Measurements from ENCODE around the gene KITLG. TPM values are rescaled to one million over a fixed set of nuclear protein-coding genes. Genes with fewer than 3 reads are reported as not detected.

KITLG gene
- total and polyA plus RNA-seq, 2 experiments from 2014 or later: 3.1 to 10.7 TPM

DNA sequence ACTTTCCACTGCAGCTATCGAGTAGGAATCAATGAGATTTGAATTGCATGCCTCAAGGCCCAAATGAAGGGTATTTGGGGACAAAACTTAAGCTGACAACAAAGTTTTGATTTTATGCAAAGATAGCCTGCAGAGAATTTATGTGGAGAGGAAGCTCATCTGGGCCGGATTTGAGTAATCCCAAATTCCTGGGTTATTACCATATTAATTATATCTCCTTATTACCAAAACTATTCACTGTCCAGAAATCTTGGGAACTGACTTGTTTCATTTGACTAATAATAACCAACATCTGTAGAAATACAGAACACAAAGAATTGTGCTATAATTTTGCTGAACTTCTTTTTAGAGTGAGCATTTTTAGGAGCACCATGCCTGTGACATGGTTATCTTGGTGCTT is 70.4 kb downstream of the KITLG start:
- H3K9me2 ChIP-seq (ENCODE audit: insufficient read depth): 0 out of 2 replicates have a peak, but pooled peaks cover 5% of the 10 kb centered on the region
- no peaks in the 10 kb centered on the region for H3K27me3 Mint-ChIP-seq (ENCODE audit: insufficient read depth, low read depth, poor library complexity)
- H2AFZ ChIP-seq: no peak overlapping the region
- DNase-seq (ENCODE audit: low spot score): no peak
- H3K4me1 ChIP-seq (ENCODE audit: insufficient read depth): no peaks in the 10 kb centered on the region
- H3K27ac Mint-ChIP-seq: no peak overlapping the region
- no peaks in the 10 kb centered on the region; the same call in 2 of the 3 replicates for H3K36me3 Mint-ChIP-seq (ENCODE audit: low read depth)
- H3K4me3 Mint-ChIP-seq: no peak overlapping the region
- TF ChIP-seq, protein P1, sequence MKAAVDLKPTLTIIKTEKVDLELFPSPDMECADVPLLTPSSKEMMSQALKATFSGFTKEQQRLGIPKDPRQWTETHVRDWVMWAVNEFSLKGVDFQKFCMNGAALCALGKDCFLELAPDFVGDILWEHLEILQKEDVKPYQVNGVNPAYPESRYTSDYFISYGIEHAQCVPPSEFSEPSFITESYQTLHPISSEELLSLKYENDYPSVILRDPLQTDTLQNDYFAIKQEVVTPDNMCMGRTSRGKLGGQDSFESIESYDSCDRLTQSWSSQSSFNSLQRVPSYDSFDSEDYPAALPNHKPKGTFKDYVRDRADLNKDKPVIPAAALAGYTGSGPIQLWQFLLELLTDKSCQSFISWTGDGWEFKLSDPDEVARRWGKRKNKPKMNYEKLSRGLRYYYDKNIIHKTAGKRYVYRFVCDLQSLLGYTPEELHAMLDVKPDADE (IDR thresholded peaks at IDR 0.05): no peak
- TF ChIP-seq ZNF114 (CRISPR knock-in tag; IDR thresholded peaks at IDR 0.05): no peak
- TF ChIP-seq CREB1 (CRISPR knock-in tag; IDR thresholded peaks at IDR 0.05; ENCODE audit: low read depth): no peak
- no peak for TF ChIP-seq JUNB (IDR thresholded peaks at IDR 0.05; ENCODE audit: unreplicated experiment)
- TF ChIP-seq ZNF331 (CRISPR knock-in tag; IDR thresholded peaks at IDR 0.05; ENCODE audit: low read depth): no peak
- TF ChIP-seq, protein P2, sequence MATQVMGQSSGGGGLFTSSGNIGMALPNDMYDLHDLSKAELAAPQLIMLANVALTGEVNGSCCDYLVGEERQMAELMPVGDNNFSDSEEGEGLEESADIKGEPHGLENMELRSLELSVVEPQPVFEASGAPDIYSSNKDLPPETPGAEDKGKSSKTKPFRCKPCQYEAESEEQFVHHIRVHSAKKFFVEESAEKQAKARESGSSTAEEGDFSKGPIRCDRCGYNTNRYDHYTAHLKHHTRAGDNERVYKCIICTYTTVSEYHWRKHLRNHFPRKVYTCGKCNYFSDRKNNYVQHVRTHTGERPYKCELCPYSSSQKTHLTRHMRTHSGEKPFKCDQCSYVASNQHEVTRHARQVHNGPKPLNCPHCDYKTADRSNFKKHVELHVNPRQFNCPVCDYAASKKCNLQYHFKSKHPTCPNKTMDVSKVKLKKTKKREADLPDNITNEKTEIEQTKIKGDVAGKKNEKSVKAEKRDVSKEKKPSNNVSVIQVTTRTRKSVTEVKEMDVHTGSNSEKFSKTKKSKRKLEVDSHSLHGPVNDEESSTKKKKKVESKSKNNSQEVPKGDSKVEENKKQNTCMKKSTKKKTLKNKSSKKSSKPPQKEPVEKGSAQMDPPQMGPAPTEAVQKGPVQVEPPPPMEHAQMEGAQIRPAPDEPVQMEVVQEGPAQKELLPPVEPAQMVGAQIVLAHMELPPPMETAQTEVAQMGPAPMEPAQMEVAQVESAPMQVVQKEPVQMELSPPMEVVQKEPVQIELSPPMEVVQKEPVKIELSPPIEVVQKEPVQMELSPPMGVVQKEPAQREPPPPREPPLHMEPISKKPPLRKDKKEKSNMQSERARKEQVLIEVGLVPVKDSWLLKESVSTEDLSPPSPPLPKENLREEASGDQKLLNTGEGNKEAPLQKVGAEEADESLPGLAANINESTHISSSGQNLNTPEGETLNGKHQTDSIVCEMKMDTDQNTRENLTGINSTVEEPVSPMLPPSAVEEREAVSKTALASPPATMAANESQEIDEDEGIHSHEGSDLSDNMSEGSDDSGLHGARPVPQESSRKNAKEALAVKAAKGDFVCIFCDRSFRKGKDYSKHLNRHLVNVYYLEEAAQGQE (IDR thresholded peaks at IDR 0.05; ENCODE audit: unreplicated experiment): no peak
- TF ChIP-seq EZH2 (IDR thresholded peaks at IDR 0.05; ENCODE audit: low read depth, unreplicated experiment): no peak
- no peak for TF ChIP-seq STAT1 (IDR thresholded peaks at IDR 0.05; ENCODE audit: unreplicated experiment)
- TF ChIP-seq POLR2AphosphoS5 (IDR thresholded peaks at IDR 0.05; ENCODE audit: low read depth): no peak
- TF ChIP-seq EZH2phosphoT487 (IDR thresholded peaks at IDR 0.05; ENCODE audit: unreplicated experiment): no peak
- TF ChIP-seq, protein P3, sequence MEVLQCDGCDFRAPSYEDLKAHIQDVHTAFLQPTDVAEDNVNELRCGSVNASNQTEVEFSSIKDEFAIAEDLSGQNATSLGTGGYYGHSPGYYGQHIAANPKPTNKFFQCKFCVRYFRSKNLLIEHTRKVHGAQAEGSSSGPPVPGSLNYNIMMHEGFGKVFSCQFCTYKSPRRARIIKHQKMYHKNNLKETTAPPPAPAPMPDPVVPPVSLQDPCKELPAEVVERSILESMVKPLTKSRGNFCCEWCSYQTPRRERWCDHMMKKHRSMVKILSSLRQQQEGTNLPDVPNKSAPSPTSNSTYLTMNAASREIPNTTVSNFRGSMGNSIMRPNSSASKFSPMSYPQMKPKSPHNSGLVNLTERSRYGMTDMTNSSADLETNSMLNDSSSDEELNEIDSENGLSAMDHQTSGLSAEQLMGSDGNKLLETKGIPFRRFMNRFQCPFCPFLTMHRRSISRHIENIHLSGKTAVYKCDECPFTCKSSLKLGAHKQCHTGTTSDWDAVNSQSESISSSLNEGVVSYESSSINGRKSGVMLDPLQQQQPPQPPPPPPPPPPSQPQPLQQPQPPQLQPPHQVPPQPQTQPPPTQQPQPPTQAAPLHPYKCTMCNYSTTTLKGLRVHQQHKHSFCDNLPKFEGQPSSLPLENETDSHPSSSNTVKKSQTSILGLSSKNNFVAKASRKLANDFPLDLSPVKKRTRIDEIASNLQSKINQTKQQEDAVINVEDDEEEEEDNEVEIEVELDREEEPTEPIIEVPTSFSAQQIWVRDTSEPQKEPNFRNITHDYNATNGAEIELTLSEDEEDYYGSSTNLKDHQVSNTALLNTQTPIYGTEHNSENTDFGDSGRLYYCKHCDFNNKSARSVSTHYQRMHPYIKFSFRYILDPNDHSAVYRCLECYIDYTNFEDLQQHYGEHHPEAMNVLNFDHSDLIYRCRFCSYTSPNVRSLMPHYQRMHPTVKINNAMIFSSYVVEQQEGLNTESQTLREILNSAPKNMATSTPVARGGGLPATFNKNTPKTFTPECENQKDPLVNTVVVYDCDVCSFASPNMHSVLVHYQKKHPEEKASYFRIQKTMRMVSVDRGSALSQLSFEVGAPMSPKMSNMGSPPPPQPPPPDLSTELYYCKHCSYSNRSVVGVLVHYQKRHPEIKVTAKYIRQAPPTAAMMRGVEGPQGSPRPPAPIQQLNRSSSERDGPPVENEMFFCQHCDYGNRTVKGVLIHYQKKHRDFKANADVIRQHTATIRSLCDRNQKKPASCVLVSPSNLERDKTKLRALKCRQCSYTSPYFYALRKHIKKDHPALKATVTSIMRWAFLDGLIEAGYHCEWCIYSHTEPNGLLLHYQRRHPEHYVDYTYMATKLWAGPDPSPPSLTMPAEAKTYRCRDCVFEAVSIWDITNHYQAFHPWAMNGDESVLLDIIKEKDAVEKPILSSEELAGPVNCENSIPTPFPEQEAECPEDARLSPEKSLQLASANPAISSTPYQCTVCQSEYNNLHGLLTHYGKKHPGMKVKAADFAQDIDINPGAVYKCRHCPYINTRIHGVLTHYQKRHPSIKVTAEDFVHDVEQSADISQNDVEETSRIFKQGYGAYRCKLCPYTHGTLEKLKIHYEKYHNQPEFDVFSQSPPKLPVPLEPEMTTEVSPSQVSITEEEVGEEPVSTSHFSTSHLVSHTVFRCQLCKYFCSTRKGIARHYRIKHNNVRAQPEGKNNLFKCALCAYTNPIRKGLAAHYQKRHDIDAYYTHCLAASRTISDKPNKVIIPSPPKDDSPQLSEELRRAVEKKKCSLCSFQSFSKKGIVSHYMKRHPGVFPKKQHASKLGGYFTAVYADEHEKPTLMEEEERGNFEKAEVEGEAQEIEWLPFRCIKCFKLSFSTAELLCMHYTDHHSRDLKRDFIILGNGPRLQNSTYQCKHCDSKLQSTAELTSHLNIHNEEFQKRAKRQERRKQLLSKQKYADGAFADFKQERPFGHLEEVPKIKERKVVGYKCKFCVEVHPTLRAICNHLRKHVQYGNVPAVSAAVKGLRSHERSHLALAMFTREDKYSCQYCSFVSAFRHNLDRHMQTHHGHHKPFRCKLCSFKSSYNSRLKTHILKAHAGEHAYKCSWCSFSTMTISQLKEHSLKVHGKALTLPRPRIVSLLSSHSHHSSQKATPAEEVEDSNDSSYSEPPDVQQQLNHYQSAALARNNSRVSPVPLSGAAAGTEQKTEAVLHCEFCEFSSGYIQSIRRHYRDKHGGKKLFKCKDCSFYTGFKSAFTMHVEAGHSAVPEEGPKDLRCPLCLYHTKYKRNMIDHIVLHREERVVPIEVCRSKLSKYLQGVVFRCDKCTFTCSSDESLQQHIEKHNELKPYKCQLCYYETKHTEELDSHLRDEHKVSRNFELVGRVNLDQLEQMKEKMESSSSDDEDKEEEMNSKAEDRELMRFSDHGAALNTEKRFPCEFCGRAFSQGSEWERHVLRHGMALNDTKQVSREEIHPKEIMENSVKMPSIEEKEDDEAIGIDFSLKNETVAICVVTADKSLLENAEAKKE (CRISPR knock-in tag; IDR thresholded peaks at IDR 0.05): no peak
- no peak for TF ChIP-seq NANOG (IDR thresholded peaks at IDR 0.05; ENCODE audit: borderline replicate concordance)
- TF ChIP-seq, protein P4, sequence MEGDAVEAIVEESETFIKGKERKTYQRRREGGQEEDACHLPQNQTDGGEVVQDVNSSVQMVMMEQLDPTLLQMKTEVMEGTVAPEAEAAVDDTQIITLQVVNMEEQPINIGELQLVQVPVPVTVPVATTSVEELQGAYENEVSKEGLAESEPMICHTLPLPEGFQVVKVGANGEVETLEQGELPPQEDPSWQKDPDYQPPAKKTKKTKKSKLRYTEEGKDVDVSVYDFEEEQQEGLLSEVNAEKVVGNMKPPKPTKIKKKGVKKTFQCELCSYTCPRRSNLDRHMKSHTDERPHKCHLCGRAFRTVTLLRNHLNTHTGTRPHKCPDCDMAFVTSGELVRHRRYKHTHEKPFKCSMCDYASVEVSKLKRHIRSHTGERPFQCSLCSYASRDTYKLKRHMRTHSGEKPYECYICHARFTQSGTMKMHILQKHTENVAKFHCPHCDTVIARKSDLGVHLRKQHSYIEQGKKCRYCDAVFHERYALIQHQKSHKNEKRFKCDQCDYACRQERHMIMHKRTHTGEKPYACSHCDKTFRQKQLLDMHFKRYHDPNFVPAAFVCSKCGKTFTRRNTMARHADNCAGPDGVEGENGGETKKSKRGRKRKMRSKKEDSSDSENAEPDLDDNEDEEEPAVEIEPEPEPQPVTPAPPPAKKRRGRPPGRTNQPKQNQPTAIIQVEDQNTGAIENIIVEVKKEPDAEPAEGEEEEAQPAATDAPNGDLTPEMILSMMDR (conservative IDR thresholded peaks at IDR 0.05; ENCODE audit: low read depth in 2 of 2): no peak
- no peaks in the 10 kb centered on the region for H3K9me3 Mint-ChIP-seq
- H3K79me2 ChIP-seq (replicated peaks; ENCODE audit: insufficient read depth): no peaks in the 10 kb centered on the region
- no peaks in the 10 kb centered on the region for H3K36me3 ChIP-seq (ENCODE audit: insufficient read depth)
- no peaks in the 10 kb centered on the region for H3K27me3 ChIP-seq (ENCODE audit: insufficient read depth)
- no peak for ATAC-seq
- H4K20me1 ChIP-seq (replicated peaks; ENCODE audit: insufficient read depth): no peaks in the 10 kb centered on the region
- no peaks in the 10 kb centered on the region for H3K4me1 Mint-ChIP-seq
- no peaks in the 10 kb centered on the region for H3F3A ChIP-seq (replicated peaks; ENCODE audit: low read depth)
- no peak overlapping the region for H3K4me2 ChIP-seq
- no peak overlapping the region for H3K27ac ChIP-seq (ENCODE audit: low read depth)
- H3K4me3 ChIP-seq: no peak overlapping the region

Data from GM23338 (cell line).